Measurements from ENCODE around the gene MEGF11. TPM values are rescaled to one million over a fixed set of nuclear protein-coding genes. Genes with fewer than 3 reads are reported as not detected.

MEGF11 gene
- total and polyA plus RNA-seq, 8 donors: 2.6 to 17.4 (median 9.9) TPM; not detected in 1

DNA sequence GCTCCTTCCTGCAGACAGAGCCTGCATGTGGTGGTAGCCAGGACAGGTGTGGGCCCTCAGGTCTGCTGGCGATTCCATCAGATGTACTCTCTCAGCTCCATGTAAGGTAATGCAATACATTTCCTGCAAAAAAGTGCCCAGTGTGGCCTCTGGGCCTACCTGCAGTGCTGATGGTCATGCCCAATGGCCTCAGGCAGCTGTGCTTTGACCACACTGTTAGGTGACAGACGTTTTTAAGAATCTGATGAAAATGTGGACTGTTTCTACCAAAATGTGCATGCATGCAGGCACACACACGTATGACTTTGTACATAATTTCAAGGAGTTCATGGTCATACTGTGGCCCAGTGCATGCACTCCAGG lies 231.4 kb downstream of the MEGF11 start:
- Histone ChIP-seq H3K9me3 (no peaks in the 10 kb centered on the region), H3K36me3 (no peaks in the 10 kb centered on the region), H3K4me3 (no peak overlapping the region), H3K27me3 (peaks cover 0 to 33% of the 10 kb centered on the region in 2 donors), H3K27ac (no peak overlapping the region), H3K4me1 (no peaks in the 10 kb centered on the region)
- ATAC-seq (no peak), DNase-seq (no peak)
- TF ChIP-seq, protein P1, sequence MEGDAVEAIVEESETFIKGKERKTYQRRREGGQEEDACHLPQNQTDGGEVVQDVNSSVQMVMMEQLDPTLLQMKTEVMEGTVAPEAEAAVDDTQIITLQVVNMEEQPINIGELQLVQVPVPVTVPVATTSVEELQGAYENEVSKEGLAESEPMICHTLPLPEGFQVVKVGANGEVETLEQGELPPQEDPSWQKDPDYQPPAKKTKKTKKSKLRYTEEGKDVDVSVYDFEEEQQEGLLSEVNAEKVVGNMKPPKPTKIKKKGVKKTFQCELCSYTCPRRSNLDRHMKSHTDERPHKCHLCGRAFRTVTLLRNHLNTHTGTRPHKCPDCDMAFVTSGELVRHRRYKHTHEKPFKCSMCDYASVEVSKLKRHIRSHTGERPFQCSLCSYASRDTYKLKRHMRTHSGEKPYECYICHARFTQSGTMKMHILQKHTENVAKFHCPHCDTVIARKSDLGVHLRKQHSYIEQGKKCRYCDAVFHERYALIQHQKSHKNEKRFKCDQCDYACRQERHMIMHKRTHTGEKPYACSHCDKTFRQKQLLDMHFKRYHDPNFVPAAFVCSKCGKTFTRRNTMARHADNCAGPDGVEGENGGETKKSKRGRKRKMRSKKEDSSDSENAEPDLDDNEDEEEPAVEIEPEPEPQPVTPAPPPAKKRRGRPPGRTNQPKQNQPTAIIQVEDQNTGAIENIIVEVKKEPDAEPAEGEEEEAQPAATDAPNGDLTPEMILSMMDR (IDR thresholded peaks at IDR 0.05): no peak
- intact Hi-C loops (cut with DNase I): no loop called here

DNA sequence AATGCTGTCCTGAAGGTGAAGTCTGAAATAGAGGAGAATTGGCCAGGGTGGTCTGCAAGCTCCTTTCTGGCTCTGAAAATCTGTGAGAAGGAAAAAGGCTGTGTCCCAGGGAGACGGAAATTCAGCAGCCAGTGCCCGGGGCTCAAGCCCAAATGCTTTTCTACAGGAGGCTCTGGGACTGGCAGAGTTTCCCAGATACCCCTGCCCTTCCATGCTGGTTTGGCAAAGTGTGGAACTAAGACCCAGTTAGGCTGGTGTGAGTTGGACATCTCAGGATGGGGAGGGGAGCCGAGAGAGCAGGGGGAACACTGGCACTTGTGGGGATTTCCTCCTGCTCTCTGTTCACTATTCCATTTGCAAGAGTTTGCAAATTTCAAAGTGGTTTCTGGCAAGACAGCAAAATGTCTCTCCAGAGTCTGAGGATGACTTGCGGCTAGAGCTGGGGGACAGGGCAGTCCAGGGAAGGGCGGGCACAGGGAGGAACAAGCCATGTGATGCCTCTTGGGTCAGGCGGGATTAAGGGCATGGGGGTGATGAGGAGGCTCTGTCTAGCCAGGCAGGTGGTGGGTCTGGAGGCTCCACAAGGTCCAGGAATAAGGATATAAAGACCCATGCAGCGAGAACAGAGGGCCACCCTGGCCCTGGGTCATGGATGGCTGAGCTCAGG lies 231.9 kb downstream of the MEGF11 start:
- TF ChIP-seq, protein P1 (IDR thresholded peaks at IDR 0.05): no peak
- Histone ChIP-seq H3K4me1 (no peaks in the 10 kb centered on the region), H3K27ac (no peak overlapping the region), H3K27me3 (peaks cover 0 to 32% of the 10 kb centered on the region in 2 donors), H3K36me3 (no peaks in the 10 kb centered on the region), H3K9me3 (no peaks in the 10 kb centered on the region), H3K4me3 (no peak overlapping the region)
- ATAC-seq (no peak), DNase-seq (no peak)
- intact Hi-C loops (cut with DNase I): no loop called here

DNA sequence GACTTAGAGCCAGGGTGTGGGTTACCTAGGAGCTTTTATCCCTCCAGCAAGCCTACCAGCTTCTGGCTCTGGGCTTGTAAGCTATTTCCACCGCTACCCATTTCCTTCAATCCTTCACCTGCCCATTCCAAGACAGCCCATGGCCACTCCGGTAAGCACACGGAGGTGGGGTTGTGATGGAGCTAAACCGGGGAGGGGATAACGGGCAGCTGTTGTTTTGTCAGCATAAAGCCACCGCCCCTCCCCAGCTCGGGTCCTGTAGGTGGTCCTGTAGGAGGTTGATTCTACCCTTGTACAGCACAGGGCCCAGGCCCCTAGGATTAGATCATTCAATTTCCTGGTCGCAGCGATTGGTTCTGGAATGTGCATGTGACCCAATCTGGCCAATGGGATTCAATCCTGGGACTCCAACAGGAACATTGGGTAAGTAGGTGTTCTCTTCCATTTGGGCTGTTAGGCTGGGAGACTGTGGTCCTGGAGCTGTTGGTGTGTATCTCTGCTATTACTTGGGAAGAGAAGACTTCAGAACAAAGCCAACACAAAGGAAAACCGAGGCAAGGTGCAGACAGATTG lies 233.6 kb downstream of the MEGF11 start:
- no peaks in the 10 kb centered on the region for H3K36me3 ChIP-seq
- intact Hi-C loops (cut with DNase I): no loop called here
- no peak overlapping the region for H3K27ac ChIP-seq
- DNase-seq (no peak), ATAC-seq (no peak)
- TF ChIP-seq, protein P1 (IDR thresholded peaks at IDR 0.05): no peak
- no peak overlapping the region for H3K4me3 ChIP-seq
- H3K4me1 ChIP-seq: no peaks in the 10 kb centered on the region
- H3K9me3 ChIP-seq: no peaks in the 10 kb centered on the region
- peaks cover 0 to 15% of the 10 kb centered on the region in 2 donors for H3K27me3 ChIP-seq

DNA sequence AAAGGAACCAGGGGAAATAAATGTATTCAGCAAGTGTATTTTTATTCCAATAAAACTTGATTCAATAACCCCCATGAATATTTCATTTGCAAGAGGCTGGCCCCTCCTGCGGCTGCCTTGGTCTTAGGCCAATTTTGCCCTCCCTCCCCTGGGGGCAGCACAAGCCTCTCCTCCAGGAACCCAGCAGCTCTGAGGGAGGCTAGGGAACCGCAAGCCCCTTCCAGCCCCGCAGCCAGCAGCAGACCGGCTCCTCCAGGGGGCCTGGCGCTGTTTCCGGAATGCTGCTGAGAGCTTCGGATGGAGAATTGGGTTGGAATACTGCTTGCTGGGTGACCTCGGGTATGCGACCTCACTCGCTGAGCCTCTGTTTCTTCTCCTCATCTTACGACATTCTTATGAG lies 234.2 kb downstream of the MEGF11 start:
- Histone ChIP-seq H3K36me3 (no peaks in the 10 kb centered on the region), H3K27ac (no peak overlapping the region), H3K9me3 (no peaks in the 10 kb centered on the region), H3K4me3 (no peak overlapping the region), H3K27me3 (peaks cover 0 to 10% of the 10 kb centered on the region in 2 donors), H3K4me1 (no peaks in the 10 kb centered on the region)
- no peak for ATAC-seq
- TF ChIP-seq, protein P1 (IDR thresholded peaks at IDR 0.05): no peak
- intact Hi-C loops (cut with DNase I): no loop called here
- no peak for DNase-seq

DNA sequence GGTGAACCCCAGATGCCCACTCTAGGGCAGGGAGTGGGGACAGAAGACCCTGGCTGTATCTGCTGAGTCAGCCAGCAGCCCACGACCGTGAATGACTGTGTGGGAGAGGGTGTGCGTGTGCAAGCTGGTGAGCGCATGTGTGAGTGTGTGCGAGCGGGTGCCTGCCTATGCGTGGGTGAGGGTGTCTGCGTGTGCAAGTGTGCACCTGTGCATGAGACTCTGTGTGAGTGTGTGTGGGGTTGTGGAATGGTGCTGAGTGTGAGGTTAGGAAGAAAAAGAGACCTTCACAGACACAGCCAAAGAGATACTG lies 235.1 kb downstream of the MEGF11 start:
- Histone ChIP-seq H3K4me3 (no peak overlapping the region), H3K27me3 (peaks cover 0 to under 1% of the 10 kb centered on the region in 2 donors), H3K4me1 (no peaks in the 10 kb centered on the region), H3K9me3 (no peaks in the 10 kb centered on the region), H3K36me3 (no peaks in the 10 kb centered on the region), H3K27ac (no peak overlapping the region)
- DNase-seq (no peak), ATAC-seq (no peak)
- TF ChIP-seq, protein P1 (IDR thresholded peaks at IDR 0.05): no peak
- intact Hi-C loops (cut with DNase I): no loop called here

Data from left lung (tissue), 10 donors.